NCI-H69 (cell line): ENCODE data around the gene LCN9.
A peak's percentile ranks its signal among the peaks of the same experiment; 100 is the strongest.

Experiments used
- DNase-seq: peaks from one replicate; lab custom pipeline; 2025; lab: John Stamatoyannopoulos, UW

LCN9 gene

DNA sequence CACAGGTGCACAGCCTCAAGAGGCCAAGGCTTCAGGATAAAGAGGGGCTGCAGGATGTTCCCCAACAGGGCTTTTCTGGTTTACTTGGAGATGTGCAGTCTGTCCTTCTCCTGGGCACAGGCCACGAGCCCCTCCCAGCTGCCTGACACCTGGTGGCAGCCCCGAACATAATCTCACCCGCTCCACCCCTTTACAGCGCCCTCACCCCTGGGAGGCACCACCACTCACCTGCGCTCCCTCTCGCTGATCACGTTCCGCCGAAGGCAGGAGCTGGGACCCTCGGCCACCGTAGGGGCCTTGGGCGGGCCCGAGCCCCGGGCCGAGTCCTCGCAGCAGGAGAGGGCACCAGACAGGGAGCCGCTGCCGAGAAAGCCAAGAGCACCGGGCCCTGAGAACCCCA is 35.7 kb downstream of the LCN9 start:
- peak; percentile 17 for DNase-seq

DNA sequence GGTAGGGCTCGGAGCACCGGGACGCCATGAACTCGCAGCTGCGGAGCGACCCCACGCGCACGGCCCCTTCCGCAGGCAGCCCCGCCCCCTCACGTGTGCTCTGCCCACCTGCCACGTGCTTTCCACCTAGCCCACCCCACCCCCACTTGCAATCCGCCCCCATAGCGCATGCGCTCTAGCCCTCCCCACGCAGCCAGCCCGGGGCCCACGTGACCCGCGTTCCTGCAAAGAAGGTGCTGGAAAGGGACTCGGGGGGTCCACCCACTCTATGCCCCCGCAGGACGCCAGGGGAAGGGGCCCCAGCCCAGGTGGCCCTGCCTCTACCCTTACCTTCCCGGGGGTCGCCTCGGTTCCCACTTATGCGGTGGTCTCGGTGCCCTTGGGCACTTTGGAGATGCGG is 36.3 kb downstream of the LCN9 start, which contains the start of gene SOHLH1:
SOHLH1 (minus strand) TSS at position 42 of the 400 bp plus-strand sequence; CDS start at position 28, 14 bp downstream.
- no peak for DNase-seq

DNA sequence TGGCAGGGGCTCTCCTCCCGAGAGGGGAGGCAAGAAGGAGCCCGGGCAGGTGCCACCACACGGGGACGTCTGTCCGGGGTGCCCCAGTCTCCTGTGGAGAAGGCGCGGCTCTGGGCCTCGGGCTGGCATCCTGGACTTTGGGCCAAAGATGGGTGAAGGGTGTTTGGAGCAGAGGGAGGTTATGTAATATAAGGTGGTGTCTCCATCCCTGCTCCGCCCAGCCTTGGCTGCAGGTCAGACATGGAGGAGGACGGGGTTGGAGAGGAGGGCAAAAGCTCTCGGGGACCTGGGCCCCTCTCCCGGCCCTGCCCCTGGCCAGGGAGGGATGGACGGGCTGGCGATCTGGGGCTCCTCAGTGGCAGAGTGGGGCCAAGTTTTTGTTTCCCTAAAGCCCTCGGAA is 37.4 kb downstream of the LCN9 start:
- DNase-seq, result no peak

DNA sequence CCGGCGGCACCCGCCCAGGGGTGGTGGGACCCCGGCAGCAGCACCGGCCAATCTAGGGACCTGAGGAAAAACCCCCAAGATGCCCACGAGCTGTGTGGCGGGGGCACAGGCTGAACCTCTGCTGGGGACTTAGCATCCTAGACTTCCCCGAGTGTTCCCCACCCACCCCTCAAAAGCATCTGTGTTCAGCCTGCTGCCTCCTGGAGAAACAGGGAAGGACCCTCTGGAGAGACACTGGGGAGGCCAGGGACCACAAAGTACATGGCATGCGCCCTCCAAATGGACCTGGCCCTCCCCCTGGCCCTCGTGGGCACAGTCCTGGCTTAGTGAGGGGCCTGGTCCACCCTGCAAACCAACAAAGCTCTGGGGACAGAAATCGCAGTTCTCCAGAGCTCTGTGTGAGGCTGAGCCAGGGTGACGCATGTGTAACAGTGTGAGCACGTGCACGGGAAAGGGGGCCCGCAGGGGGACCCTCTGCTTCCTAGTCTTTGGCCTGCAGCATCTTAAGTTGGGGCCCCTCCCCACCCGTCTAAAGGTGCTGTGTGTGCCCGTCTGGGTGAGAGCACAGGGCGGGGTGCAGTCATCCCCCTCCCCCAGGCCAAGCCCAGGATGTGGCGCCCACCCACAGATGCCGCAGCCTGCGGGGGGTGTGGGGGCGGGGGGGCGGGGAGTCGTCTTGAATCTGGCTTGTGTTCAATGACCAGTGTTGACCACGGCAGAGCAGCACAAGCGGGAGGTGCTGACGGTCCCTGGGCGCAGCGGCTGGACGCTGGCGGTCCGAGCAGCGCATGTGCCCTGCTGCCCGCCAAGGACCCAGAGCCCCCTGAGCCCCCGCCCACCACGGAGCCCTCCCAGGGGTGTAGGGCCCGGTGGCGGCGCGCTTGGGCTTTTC is 38.2 kb downstream of the LCN9 start:
- DNase-seq, result peak; percentile 60

DNA sequence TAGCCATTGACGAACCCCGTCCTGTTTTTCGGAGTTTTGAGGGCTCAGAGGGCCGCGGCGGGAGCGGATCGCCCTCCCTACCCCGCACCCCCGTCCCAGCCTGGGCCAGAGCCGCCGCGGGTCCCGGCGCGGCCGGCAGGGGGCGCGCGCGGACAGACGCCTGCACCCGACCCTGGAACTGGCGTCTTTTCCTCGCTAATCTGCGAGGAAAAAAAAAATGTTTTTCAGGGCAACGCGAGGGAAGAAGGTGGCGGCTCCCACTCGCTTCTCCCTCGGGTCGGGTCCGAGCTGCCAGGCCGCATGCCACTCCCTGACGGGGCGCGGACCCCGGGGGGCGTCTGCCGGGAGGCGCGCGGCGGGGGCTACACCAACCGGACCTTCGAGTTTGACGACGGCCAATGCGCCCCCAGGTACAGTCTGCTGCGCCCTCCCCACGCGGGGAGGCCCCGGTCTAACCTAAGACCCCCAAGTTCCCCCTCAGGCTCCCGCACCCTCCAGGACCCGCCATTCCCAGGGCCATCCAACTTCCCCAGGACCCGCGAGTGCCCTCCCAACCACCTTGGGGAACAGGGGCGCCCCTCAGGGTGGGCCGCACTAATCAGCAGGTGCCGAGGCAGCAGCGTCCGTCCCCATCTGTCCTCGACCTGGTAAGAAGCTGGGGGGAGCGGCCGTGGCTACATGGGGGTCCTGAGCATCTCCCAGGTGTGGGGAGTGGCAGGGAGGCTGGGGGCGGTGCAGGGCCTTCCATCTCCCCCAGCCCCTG is 39.0 kb downstream of the LCN9 start, which contains the start of gene KCNT1:
KCNT1 (plus strand) TSS at position 227 of the 763 bp plus-strand sequence; CDS start at position 301, 74 bp downstream.
- peak; percentile 78 for DNase-seq

- DNase-seq, result no peak
Measured at GRCh38 chr9:135703726-135704125, 40.6 kb downstream of the LCN9 start.

DNA sequence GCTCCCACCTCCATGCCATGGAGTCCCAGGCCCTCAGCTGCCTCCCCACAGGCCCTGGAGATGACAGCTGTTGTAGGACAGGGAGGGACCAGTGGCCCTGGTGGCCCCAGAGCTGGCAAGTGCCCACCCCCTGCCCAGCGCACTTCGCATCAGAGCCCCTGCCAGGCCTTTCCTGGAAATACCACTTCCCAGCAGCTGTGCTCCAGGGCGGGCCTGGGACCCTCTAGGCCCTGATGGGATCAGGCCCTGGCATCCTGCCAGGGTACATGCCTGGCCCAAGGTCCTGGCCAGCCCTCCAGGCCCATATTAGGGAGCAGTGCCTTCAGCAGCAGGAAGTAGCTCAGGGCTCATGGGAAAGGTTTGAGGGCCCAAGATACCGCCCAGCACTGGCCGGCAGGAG is 41.4 kb downstream of the LCN9 start:
- DNase-seq, result no peak

DNA sequence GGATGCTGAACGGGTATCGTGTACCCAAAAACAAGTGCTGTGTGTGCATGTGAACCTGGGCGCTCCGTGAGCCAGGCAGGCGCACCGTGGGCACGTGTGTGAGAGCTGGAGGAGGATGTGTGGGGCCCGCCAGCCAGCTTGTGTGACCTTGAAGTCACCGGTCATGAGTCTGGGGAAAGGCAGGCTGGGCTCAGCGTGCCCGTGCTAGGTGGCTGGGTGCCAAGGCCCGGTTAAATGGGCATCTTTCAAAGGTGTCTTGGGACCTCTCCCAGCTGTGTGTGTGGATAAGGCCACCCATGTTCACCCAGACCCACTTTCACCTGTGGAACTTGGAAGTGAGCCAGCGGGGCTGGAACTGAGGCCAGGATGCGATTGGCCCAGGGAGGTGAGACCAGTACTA is 42.3 kb downstream of the LCN9 start:
- peak; percentile 37 for DNase-seq

DNA sequence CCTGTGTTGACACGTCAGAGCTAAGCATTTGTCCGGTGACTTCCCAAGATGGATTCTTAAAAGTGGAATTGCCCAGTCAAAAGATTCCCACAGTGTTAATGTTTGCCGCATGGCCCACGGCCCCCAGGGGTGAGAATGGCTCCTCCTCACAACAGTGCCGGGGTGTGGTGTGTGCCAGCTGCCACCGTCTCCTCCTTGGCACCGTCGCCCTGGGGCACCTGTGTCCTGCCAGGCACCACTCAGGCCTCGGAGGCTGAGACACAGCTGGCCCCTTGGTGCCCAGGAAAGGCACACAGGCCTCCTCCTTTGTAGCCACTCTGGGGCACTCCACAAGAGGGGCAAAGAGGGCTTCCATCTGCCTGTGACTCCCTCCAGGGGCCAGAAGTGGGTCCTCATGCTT is 43.2 kb downstream of the LCN9 start:
- DNase-seq, result peak; percentile 67

GRCh38 chr9:135707252-135708138 is 44.4 kb downstream of the LCN9 start:
- DNase-seq, result no peak

GRCh38 chr9:135708164-135708563 is 45.1 kb downstream of the LCN9 start:
- no peak for DNase-seq

GRCh38 chr9:135711391-135711790 is 48.3 kb downstream of the LCN9 start:
- DNase-seq, result peak; percentile 85

DNA sequence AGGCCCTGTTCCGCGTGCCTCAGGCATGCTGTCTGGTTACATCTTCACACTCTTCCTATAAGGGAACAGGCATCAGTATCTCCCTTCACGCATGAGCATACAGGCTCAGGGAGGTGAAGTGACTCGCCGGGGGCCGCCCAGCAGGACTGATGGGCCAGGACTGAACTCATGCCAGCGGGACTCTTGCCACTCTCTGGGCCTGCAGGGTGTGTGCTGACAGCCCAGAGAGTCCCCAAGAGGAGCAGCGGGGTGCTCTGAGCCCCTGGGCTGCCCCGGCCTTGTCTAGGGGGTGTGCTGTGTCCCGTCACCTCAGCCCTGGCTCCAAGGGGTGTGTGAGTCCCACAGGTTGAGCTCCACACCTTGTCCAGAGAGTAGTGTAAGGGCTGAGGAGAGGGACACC is 48.8 kb downstream of the LCN9 start:
- DNase-seq, result no peak

DNA sequence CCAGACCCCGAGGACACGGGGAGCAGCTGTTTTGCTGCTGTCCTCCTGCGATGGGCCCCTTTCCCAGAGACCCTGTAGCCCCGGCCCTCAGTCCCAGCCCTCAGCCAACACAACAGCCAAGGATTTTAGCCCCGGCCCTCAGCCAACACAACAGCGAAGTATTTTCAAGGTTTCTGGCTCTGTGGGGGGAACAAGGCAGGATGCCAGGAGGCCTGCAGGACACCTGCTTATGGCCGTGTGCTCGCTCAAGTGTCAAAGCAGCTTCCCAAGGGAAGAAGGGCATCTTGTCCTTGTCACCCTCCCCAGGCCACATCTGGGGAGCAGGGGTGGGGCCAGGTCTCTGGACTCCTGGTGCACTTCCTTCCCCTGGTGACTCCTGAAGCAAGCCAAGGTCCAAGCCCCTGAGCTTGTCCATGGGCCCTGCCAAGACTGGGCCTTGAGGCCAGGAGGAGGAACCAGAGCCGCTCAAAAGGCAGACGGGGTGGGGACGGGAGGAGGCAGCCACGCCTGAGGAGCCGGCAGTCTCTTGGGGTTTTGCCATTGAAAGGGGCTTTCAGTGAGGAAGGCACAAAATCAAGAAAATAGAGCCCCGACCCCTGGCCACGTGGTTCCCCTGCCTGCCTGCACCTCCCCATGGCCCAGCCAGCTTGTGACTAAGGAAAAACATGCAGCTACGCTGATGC is 49.6 kb downstream of the LCN9 start:
- DNase-seq, result no peak

- DNase-seq, result no peak
Measured at GRCh38 chr9:135714242-135715055, 51.3 kb downstream of the LCN9 start.

GRCh38 chr9:135715056-135715595 is 52.0 kb downstream of the LCN9 start:
- no peak for DNase-seq

- no peak for DNase-seq
Measured at GRCh38 chr9:135716045-135716444, 52.9 kb downstream of the LCN9 start.
